Endometrium (tissue), 2 donors: ENCODE data around the gene P3H3.

Experiments
- FAIRE-seq: peaks from 2 replicates; lab custom pipeline; 2012; peaks lifted over from hg19 to GRCh38; lab: Jason Lieb, UNC
- donor health status: control.
- donor health status: control.

The P3H3 gene

GRCh38 chr12:6799147-6799546, 29.1 kb upstream of the P3H3 start:
- FAIRE-seq = no peak

GRCh38 chr12:6807170-6807569, 21.0 kb upstream of the P3H3 start:
- FAIRE-seq = no peak

DNA sequence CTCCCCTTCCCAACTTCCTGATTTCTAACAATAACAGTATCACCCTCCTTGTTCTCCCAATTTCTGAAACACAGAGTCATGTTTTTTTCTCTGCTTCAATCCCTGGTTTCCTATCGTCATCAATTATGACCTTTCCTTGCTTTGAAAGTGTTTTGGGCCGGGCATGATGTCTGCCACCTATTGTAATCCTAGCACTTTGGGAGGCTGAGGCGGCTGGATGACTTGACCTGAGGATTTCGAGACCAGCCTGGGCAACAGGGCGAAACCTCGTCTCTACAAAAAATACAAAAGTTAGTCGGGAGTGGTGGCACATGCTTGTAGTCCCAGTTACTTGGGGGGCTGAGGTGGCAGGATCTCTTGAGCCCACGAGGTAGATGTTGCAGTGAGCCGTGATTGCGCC, 19.2 kb upstream of the P3H3 start:
- no peak for FAIRE-seq

- FAIRE-seq = no peak
Observed at GRCh38 chr12:6810758-6811157, 17.4 kb upstream of the P3H3 start.

DNA sequence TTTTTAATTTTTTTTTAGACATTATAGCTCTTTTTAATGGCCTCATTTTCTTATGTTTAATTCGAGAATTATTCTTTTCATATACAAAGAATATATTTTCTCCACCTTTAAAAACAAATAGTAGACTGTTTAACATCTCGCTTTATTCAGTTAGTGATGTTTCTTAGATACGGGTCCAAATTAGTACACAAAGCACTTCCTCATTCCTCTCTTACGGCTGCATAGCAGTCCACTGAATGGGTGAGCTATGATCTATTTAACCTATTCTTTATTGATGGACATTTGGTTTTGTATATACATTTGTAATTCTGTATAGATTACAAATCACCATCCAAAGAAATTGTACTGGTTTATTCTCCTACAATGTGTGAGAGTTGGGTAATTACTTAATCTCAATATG, 14.8 kb upstream of the P3H3 start:
- no peak for FAIRE-seq

DNA sequence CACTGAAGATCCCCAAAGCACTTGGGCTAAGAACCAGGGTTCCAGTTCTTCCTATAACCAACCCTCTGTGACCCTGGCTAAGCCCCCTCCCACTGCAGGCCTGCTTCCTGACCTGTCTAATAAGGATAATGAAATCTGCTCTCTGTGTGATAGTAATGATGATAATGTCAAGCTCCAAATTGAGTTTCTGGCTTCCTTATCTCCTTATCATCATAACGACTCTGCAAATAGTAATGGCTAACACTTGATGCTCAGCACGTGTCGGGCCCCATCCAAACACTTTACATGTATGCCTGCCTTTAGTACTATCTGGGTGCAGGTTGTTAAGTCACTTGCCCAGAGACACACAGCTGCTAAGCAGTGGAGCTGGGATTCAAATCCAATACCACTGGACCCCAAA, 11.6 kb upstream of the P3H3 start:
- FAIRE-seq = no peak

DNA sequence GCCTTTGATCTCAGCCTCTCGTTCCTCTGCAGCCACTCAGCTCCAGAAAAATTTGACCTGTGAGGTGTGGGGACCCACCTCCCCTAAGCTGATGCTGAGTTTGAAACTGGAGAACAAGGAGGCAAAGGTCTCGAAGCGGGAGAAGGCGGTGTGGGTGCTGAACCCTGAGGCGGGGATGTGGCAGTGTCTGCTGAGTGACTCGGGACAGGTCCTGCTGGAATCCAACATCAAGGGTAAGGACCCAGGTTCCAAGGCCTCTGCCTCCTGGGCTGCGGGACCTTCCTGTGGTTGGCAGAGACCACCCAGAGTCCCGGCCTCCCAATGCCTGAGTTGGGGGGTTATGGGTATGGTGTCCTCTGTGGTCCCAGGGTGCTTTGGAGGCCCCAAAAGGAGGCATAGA, 11.1 kb upstream of the P3H3 start:
- no peak for FAIRE-seq

DNA sequence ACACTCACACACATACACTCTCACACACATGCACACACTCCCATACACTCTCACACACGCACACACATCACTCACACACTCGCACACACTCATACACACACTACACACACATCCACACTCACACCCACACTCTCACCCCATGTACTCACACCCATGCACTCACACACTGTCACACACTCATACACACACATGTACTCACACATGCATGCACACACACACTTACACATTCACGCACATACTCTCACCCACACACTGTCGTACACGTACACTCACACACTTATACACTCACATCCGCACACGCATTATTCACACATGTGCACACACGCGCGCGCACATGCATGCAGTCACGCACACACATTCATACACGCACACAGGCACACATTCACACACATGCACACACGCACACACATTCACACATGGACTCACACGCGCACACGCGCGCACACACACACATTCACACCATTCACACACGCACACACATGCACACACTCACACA, 10.5 kb upstream of the P3H3 start:
- no peak for FAIRE-seq

GRCh38 chr12:6818222-6818621, 10.0 kb upstream of the P3H3 start:
- FAIRE-seq = no peak

- no peak for FAIRE-seq
Observed at GRCh38 chr12:6818645-6819044, 9.6 kb upstream of the P3H3 start.

DNA sequence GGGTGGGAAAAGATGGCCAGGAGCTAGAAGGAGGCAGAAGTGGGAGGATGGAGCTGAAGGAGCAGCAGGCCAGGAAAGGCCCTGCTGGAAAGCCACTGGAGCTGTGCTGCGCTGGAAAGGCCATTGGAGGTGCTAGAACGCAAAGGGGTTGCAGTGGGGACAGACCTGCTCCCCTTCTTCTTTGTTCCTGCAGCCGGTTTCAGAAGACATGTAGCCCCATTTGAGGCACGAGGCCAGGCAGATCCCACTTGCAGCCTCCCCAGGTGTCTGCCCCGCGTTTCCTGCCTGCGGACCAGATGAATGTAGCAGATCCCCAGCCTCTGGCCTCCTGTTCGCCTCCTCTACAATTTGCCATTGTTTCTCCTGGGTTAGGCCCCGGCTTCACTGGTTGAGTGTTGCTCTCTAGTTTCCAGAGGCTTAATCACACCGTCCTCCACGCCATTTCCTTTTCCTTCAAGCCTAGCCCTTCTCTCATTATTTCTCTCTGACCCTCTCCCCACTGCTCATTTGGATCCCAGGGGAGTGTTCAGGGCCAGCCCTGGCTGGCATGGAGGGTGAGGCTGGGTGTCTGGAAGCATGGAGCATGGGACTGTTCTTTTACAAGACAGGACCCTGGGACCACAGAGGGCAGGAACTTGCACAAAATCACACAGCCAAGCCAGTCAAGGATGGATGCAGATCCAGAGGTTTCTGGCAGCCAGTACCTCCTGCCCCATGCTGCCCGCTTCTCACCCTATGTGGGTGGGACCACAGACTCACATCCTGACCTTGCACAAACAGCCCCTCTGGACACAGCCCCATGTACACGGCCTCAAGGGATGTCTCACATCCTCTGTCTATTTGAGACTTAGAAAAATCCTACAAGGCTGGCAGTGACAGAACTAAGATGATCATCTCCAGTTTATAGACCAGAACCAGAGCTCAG, 8.8 kb upstream of the P3H3 start:
- FAIRE-seq = no peak

DNA sequence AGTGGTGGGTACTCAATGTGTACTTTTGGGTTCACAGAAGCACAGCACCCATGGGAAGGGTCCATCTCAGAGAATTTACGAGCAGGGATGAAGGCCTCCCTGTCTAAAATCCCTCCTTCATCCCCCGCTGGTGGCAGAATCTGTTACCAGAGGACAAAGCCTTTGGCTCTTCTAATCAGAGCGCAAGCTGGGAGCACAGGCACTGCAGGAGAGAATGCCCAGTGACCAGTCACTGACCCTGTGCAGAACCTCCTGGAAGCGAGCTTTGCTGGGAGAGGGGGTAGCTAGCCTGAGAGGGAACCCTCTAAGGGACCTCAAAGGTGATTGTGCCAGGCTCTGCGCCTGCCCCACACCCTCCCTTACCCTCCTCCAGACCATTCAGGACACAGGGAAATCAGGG, 8.0 kb upstream of the P3H3 start:
- no peak for FAIRE-seq

DNA sequence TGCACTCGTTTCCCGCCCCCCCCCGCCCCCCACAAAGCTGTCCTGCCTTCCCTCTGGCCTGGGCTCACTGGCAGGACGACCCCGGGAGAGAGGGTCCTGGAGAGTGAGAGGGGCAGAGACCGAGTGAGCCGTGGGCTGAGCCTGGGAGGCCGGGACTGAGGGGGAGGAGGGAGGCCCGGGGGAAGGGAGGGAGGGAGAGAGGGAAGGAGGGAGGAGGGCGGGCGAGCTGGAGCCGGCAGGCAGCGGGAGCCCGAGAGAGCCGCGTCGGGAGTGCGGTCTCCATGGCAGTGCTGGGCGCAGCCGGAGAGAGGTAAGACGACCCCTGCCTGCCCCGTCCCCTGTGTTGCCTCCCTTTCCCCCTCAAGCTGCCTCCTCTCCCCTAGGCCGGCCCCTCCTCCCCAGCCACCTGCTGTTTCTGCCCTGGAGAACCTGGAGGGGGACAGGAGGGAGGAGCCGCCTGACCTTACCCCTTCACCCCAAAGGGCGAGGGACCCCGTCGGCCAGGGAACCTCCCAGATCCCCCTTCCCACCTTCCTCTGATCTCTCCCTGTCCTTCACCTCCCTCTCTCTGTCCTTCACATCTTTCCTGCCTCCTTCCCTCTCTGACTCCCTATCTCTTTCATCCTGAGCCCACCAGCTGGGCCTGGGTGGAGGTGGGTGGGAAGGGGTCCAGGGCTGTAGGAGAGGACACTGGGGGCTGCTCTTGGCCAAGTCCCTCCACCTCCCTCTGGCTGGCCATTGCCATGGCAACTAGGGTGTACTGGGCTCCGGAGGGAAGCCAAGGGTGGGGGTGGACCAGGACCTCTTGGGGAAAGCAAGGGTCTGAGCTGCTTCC, 6.4 kb upstream of the P3H3 start, which contains the start of gene GPR162:
TSS of gene GPR162 (plus strand) at position 231 of the 835 bp plus-strand sequence. CDS start 2,078 bp downstream, outside the sequence.
- no peak for FAIRE-seq

- no peak for FAIRE-seq
Observed at GRCh38 chr12:6822426-6823135, 5.6 kb upstream of the P3H3 start.

DNA sequence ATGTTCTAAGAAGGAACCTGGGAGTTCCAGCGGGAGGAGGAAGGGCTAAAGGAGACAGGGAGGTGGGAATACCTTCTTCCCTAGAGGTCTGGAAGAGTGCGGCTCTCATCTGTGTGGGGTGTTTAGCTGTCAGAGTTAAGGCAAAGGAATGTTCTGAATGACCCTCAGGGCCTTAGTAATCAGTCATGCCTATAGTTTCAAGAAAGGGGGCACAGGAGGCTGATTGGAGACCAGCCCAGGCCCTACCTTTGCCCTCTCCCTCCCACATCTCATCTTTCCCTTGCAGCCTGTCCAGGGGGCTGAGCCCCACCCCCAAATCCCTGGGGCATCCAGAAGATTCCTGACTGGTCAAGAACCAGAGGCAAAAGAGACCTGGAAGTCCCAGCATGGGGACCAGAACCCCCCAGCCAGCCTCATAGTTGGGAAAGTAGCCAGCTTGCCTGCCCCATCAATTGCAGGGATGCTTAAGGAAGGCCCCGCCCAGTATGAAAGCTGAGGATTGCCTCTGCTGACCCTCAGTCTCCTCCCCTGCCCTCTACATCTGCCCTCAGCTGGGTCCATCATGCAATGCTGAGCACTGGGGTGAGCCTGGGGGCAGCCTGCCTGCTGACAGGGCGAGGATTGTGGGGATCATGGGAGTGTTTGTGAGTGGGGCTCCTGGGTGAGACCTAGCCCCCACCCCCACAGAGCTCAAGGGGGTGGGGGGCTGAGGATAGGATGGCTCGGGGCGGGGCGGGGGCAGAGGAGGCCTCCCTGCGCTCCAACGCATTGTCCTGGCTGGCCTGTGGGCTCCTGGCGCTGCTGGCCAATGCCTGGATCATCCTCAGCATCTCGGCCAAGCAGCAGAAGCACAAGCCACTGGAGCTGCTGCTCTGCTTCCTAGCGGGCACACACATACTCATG, 4.8 kb upstream of the P3H3 start:
- no peak for FAIRE-seq

GRCh38 chr12:6824085-6824775, 4.0 kb upstream of the P3H3 start:
- no peak for FAIRE-seq

- FAIRE-seq = no peak
Observed at GRCh38 chr12:6824901-6825381, 3.3 kb upstream of the P3H3 start.

DNA sequence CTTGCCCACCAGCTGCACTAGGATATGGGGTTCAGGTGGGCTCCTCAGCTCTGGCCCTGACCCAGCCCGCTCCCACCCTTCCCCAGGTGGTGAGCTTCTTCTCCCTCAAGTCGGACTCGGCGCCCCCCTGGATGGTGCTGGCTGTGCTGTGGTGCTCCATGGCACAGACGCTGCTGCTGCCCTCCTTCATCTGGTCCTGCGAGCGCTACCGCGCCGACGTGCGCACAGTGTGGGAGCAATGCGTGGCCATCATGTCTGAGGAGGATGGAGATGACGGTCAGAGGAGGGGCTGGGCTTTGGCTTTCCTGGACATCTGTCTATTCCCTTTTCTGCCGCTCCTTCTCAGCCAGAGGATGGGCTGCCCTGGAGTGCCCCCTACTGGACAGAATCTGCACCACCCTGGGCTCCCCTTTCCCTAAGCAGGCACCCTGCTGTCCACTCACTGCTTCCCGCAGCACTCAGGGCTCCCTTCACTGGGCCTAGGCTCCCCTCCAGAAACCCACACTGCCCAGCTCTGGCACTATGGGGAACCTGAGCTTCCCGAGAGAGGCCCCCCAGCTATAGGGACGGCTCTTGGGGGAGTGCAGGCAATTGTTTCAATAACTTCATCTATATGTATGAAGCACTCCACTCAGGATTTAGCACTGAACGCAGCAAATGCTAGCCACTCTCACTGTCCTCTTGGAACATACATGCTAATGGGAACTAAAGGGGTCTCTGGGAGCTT, 2.6 kb upstream of the P3H3 start:
- no peak for FAIRE-seq

GRCh38 chr12:6826125-6826733, 2.0 kb upstream of the P3H3 start:
- no peak for FAIRE-seq
